IPS-18c (cell line): ENCODE results near the gene CTRL.
"Not testable (repeated sequence)": the region's sequence is repeated elsewhere in the genome, so short reads cannot be mapped to it uniquely, and the experiment has no call there.

Source experiments
- H3K4me3 ChIP-seq: 2 replicates; pipeline ENCODE4 v1.7.0; 2013; ENCODE audit warnings: low read depth, mild to moderate bottlenecking, low read length, moderate library complexity; ENCODE audit not compliant: insufficient read depth
- H3K9me3 ChIP-seq: one replicate; pipeline ENCODE4 v1.6.1; 2013; ENCODE audit warnings: mild to moderate bottlenecking, low read length, moderate library complexity; ENCODE audit not compliant: control insufficient read depth, insufficient read depth

Gene CTRL

DNA sequence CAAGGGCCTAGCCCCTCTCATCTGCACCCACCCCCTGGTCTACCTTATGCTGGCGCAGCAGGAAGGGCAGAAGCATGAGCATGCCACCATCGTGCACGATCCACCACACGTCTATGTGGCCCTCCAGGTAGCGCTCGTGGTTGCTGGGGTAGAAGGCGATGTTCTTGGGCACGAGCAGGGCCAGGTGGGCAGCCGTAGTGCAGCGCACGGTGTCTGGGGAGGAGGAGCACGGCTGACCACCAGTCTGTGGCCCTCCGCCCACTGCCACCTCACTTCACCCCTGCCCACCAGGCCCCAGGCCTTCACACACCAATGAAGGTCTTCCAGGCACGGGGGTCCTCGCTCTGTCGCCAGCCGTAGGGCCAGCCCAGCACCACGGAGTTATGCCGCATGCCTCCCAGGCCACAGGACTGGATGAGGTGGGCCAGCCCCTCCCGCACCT is 14.5 kb upstream of the CTRL start:
- H3K4me3 ChIP-seq = no peak overlapping the region

GRCh38 chr16:67945392-67945933 is 13.8 kb upstream of the CTRL start:
- no peak overlapping the region for H3K4me3 ChIP-seq
- no peaks in the 10 kb centered on the region for H3K9me3 ChIP-seq

More for the DNA sequence above, 14.5 kb upstream of the CTRL start:
- H3K9me3 ChIP-seq = no peaks in the 10 kb centered on the region

- no peaks in the 10 kb centered on the region for H3K9me3 ChIP-seq
- no peak overlapping the region for H3K4me3 ChIP-seq
Observed at GRCh38 chr16:67944690-67945391, 13.2 kb upstream of the CTRL start.

DNA sequence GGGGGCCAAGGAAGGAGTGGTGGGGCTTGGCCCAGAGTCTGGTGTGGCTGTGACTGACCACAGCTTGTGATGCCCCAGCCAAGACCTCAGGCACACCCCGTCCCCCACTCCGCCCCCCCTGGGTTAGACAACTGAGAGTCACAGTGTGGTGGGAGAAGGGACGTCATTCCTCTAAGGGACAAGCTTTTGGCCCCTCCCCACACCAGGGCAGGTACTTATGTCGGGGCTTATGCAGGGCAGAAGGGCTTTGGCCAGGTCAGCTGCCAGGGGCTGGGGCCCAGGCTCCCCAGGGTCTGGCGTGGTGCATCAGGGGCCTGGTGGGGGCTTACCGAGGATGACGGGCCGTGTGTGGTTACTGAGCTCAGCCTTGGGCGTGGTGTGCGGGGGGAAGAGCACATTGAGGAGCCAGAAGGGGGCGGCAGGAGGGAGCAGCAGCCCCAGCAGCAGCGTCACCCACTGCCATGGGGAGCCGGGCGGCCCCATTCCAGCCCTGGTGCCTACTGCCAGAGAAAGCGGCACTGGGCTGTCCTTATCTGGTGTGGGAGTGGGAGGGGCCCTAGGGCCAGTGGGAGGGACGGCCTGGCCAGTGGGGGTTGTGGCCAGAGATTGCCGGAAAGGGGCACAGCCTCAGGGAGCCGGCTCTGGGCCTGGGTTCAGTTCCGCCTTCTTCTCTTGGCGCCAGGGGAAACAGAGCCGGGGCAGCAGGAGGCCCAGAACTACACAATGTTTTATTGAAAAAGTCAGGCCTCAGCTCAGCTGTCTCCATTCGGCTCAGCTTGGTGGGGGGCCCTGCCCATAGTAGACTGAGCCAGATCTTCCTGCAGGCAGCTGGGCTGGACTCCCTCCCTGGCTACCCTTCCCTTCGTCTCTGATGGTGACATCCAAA is 12.2 kb upstream of the CTRL start, which contains the start of gene LCAT:
TSS of gene LCAT (minus strand) at position 502 of the 886 bp plus-strand sequence. CDS start at position 483, 19 bp downstream.
- no peak within 1 kb of the TSS for H3K4me3 ChIP-seq
- H3K9me3 ChIP-seq = no peaks in the 10 kb centered on the region

- H3K4me3 ChIP-seq = no peak overlapping the region
Observed at GRCh38 chr16:67943256-67943618, 11.6 kb upstream of the CTRL start.

GRCh38 chr16:67942510-67943255 is 11.0 kb upstream of the CTRL start:
- H3K9me3 ChIP-seq = no peaks in the 10 kb centered on the region
- H3K4me3 ChIP-seq = no peak overlapping the region

More at GRCh38 chr16:67943256-67943618, 11.6 kb upstream of the CTRL start:
- no peaks in the 10 kb centered on the region for H3K9me3 ChIP-seq

DNA sequence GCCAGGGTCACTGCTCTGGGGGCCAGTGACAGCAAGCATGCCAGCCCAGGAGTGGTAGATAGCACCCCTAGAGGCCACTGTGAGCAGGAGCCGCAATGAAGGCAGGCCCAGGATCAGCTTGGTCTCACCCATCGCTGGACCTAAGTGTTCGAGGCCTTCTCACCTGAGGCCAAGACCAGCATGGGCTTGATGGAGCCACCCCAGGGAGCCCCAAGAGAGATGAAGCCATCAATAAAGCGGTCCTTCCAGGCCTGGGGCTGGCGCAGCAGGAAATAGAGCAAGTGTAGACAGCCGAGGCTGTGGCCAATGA is 10.5 kb upstream of the CTRL start:
- no peaks in the 10 kb centered on the region for H3K9me3 ChIP-seq
- H3K4me3 ChIP-seq = no peak overlapping the region

- Histone ChIP-seq H3K4me3 (no peak overlapping the region; the same call in 1 of the 2 replicates), H3K9me3 (no peaks in the 10 kb centered on the region)
Observed at GRCh38 chr16:67941469-67942199, 10.0 kb upstream of the CTRL start.

GRCh38 chr16:67940446-67941089 is 8.9 kb upstream of the CTRL start:
- H3K9me3 ChIP-seq = no peaks in the 10 kb centered on the region
- H3K4me3 ChIP-seq = no peak overlapping the region

GRCh38 chr16:67939507-67940445 is 8.1 kb upstream of the CTRL start:
- no peaks in the 10 kb centered on the region for H3K9me3 ChIP-seq
- H3K4me3 ChIP-seq = no peak overlapping the region

DNA sequence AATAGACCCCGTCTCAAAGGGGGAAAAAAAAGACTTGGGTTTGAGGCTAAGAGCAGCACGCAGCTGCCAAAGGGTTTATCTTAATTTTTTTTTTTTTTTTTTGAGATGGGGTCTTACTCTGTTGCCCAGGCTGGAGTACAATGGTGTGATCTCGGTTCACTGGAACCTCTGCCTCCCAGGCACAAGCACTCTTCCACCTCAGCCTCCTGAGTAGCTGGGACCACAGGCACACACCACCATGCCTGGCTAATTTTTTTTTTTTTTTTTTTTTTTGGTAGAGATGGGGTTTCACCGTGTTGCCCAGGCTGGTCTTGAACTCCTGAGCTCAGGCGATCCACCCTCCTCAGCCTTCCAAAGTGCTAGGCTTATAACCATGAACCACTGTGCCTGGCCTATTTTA is 6.1 kb upstream of the CTRL start:
- not testable (repeated sequence) for H3K9me3 ChIP-seq, H3K4me3 ChIP-seq

DNA sequence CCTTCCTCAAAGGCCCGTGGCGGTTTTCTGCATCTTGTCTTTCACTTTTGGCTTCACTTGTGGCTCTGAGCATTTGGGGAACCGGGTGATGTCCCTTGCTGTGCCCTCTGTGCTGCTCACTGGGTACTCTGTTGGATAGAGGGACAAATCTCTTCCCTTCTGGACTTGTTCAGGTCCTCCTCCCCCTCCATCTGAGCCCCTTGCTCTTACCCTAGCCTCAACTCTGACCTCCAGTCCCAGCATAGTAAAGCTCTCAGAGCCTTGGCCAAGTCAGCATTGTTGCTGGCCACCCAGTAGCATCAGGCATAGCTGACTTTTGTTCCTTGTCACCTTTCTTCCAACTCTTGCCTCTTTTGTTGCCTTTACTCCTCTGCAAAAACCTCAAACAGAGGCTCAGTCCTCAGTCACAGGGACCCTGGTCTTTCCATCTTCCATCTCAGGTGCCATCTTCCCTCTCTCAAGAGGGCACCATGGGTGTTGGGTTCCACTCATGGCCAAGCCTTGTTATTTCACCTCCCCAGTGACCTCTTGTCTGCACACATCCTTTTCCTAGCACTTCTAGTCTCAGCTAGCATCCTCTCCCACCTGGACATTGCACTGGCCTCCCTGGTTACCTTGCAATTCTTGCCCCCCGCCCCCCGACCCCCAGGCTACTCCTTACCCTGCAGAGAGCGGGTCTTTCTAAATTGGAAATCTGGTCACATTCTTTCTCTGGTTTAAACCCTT is 5.4 kb upstream of the CTRL start:
- H3K9me3 ChIP-seq = no peaks in the 10 kb centered on the region

DNA sequence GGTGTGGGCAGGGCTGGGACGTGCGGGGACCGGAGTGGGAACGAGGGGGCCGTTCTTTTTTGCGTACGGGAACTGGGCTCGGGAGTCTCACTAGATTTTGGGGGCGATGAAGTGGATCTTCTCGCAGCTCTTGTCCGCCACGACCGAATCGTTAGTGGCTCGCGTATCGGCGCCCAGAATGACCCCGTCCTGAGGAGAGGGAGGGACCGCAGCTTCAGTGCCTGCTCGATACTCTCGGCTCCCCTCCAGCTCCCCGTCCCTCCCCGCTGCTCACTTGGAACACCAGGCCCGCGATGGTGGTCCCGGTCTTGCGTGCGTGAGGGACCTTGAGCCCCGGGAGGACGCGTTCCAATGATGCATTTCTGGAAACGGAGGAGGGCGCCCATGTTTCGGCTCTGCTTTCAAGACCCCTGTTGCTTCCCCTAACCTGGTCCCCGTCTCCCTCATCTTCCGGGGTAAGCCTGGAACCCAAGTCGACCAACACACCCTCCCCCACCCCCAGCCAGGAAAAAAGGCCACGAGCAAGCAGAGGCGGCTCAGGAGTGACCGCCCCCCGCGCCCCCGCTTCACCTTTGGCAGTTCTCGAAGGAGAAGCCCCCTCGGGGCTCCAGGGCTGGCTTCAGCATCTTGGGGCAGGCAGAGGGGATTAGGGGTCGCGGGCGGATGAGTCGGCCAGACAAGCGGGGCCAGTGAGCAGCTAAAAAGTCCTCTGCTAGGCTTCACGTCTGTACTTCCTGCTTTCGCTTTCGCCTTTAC is 4.6 kb upstream of the CTRL start, which contains the start of gene PSMB10:
TSS of gene PSMB10 (minus strand) at position 727 of the 756 bp plus-strand sequence. CDS start at position 626, 101 bp downstream.
- Histone ChIP-seq H3K4me3 (peak within 1 kb of the TSS; percentile 94), H3K9me3 (no peaks in the 10 kb centered on the region)

More for the DNA sequence above, 5.4 kb upstream of the CTRL start:
- H3K4me3 ChIP-seq = peak overlapping the region; percentile 94

- Histone ChIP-seq H3K9me3 (no peaks in the 10 kb centered on the region), H3K4me3 (peak overlapping the region; percentile 94)
Observed at GRCh38 chr16:67935402-67936123, 3.9 kb upstream of the CTRL start.
